ENCODE results near the gene SBF2.

SBF2 gene

GRCh38 chr11:9838961-9839360 is 455.1 kb downstream of the SBF2 start:
- DNase-seq, result no peak

DNA sequence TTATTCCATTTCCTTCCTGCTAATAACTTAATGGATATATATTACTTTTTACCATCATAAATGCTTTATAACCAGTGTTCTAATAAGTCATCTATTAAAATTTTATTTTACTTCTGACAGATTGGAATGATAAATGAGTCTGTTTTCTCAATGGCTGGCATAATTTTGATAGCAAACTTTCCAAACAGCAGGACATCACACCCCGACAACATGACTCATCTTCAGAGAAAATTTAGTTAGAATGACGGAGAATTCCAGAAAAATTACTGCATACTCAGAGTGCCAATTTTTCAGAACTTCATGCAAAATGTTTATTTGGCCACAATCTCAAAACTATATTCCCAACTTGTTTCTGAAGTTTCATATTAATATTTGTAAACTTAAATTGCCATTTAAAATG is 455.8 kb downstream of the SBF2 start:
- DNase-seq, result no peak

- no peak for DNase-seq
Measured at GRCh38 chr11:9834291-9834690, 459.7 kb downstream of the SBF2 start.

DNA sequence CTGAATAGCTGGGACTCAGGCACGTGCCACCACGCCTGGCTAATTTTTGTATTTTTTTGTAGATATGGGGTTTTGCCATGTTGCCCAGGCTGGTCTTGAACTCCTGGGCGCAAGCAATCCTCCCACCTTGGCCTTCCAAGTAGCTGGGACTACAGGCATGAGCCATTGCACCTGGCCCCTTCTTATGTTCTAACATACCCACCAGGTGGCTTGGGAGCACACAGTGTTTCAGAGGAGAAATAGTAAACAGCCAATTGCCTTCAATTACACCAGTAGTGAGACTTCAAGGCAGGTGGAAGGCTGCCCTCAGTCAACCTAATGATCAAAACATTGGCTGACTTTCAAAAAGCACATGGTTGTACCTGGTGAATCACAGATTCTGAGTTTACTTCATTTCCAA is 462.9 kb downstream of the SBF2 start:
- DNase-seq, result no peak

- no peak for DNase-seq
Measured at GRCh38 chr11:9827708-9828107, 466.3 kb downstream of the SBF2 start.

- no peak for DNase-seq
Measured at GRCh38 chr11:9826390-9826789, 467.6 kb downstream of the SBF2 start.

GRCh38 chr11:9825895-9826294 is 468.1 kb downstream of the SBF2 start:
- no peak for DNase-seq

DNA sequence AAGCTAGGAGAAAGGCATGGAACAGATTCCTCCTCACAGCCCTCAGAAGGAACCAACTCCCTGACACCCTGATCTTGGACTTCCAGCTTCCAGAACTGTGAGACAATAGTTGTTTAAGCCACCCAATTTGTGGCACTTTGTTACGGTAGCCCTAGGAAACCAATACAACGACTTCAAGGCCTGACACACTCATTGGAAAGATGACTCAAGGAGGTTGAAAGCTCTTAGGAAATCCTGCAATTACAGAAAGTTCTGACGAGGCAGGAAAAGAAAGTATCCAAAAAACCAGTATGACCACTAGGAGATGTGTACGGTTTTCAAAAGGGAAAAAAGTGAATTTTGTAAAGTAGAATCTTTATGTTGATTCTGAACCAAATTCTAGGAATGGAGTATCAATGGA is 468.7 kb downstream of the SBF2 start:
- no peak for DNase-seq

DNA sequence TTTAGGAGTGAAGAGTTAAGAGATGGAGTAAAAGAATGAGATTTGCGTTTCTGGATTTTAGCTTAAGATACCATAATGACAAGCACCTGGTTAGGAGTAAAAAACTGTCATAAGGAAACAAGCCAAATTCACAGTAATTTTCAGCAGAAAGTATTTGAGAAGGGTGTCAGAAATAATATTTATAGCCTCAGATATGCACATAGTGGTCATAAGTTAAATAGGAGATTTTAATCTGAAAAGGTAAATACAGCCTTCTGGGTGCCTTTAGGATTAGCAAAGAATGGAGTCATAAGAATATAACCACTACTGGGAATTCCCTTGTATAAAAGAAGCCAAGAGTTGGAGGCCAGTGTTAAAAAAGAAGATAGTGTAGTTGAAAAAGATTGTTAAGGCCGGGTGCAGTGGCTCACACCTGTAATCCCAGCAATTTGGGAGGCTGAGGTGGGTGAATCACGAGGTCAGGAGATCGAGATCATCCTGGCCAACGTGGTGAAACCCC is 470.1 kb downstream of the SBF2 start:
- no peak for DNase-seq

- no peak for DNase-seq
Measured at GRCh38 chr11:9823439-9823838, 470.6 kb downstream of the SBF2 start.

- DNase-seq, result no peak
Measured at GRCh38 chr11:9821008-9821752, 472.8 kb downstream of the SBF2 start.

DNA sequence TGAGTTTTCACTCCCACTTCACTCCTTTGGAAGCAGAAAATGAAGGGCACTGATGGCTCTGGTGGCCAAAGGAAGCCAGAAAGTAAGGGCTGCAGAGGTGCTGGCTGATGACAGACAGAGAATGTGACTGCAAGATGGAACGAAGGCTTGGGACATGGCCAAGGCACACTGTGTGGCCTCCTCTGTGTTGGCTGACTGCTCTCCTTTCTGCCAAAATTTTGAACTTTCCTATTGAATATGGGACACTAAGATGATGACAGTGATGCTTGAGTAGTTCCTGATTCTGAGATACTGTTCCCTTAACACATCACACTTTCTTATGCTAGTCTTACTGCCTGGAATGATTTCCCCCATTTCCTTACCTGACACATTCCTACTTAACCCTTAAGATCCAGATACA is 473.8 kb downstream of the SBF2 start:
- DNase-seq, result no peak

GRCh38 chr11:9817191-9817590 is 476.8 kb downstream of the SBF2 start:
- DNase-seq, result no peak

DNA sequence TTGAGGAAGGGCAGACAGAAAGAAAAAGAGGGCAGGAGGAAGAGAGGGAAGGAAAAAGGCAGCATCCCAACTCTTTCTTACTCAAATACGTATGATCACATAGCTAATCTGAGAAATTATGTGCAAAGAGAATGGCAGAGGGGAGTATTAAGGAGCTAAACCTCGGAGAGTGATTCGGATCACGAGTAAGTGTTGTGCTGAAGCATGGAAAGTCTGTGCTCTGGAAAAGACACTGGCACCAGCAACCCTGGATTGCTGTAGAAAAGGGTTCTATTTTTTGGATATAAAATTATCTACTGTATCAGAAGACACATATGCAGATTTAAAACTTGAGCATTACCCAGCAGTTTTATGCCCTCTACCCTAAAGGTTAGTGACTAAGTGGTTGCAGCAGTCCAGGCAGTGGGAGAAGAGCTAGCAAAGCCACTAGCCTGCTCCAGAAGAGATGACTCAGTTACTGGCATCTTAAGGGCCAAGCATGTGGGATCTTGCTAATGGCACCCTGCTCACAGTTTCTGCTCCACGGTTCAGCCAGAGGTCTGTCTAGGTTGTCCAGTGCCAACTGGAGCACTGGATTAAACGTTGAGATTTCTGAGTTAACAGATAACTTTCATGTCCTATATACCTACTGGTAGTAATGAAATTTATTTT is 478.4 kb downstream of the SBF2 start:
- DNase-seq, result no peak

DNA sequence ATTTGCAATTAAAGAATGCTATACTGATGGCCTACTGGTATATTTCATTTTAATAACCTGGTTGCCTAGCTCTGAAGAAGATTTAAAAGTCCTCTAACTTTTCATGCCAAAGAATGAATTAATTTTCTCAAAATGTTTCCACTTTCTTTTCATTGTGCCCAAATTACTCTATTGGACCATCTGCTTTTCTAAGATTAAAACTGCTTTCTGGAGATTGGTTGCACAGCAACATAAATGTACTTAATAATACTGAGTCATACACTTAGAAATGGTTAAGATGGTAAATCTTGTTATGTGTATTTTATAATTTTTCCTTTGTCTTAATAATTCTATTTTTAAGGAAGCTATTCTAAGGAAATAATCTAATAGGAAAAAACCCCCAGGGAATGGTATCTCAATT is 479.9 kb downstream of the SBF2 start:
- DNase-seq, result no peak

- DNase-seq, result no peak
Measured at GRCh38 chr11:9808943-9809342, 485.1 kb downstream of the SBF2 start.

DNA sequence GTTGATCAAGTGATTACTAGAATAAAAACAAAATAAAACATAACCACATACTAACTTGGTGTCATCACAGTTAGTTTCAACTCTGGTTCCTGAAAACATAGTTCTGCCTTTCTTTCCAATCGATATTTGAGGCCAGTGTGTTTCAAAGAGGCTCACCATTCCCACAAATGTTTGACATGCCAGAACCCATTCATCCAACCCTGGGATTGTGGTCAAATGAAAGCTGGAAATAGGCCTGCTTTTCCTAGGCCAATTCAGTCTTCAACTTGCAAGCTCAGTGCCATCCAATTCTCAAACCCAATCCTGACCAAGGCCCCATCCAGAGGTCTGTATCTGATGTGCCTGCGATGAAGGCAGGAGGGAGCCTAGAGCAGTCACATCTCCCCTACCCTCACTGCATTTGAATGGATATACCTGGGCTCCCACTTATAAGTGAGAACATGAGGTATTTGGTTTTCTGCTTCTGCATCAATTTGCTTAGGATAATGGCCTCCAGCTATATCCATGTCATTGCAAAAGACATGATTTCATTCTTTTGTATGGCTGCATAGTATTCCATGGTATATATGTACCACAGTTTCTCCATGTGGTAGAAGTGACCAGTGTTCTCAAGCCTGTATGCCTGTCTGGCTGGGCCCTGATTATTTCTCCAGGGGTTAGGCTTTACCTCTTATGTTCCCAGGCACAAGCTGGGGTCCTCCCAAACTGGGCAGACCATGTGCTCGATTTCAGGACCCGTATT is 486.9 kb downstream of the SBF2 start:
- no peak for DNase-seq

DNA sequence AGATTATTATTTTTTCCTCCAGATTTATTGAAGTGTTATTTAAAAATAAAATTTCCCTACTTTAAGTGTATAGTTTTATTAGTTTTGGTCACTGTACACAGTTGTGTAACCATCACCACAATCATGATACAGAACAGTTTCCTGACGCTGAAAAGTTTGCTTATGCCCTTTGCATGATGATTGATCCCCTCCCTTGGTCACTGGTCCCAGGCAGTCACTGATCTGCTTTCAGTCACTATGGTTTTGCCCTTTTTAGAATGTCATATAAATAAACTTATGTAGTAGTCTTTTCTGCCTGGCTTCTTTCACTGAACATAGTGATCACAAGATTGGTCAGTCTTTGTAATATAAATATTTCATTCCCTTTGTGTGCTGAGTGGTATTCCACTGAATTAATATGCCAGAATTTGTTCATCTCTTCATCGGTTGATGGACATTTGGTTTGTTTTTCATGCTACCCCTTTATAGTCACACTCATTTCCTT is 489.6 kb downstream of the SBF2 start:
- DNase-seq, result no peak

DNA sequence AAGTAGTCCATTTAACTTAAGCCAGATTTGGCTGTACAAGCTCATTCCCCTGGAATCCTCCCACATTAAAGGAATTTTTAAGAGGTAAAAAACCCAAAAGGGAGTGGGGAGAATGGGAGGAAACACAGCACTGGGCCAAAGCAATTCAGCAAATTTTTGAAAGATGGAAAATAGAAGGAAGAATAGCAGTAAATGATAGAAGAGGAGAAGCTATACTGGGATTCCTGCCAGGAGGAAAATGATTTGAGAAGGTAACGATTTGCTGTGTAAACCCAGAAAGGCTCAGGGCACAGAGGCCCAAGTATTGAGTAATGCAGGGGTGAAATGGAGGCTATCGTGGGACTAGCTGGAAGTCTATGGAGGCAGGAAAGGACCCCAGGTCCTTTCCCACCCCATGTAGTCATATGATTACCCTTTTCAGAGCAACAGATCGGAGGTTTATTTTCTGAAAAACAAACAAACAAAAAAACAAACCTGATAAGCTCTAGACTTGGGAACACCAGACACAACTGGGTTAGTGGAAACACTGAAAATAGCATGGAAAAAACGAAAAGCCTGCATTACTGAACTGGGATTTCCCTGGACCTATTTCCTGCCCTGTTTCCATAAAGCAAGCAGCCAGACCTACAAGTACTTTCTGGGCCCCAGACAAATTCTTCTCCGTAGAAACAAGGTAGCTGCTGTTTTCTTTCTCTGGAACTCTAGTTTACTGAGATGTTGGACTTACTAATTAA is 490.2 kb downstream of the SBF2 start:
- DNase-seq, result no peak

DNA sequence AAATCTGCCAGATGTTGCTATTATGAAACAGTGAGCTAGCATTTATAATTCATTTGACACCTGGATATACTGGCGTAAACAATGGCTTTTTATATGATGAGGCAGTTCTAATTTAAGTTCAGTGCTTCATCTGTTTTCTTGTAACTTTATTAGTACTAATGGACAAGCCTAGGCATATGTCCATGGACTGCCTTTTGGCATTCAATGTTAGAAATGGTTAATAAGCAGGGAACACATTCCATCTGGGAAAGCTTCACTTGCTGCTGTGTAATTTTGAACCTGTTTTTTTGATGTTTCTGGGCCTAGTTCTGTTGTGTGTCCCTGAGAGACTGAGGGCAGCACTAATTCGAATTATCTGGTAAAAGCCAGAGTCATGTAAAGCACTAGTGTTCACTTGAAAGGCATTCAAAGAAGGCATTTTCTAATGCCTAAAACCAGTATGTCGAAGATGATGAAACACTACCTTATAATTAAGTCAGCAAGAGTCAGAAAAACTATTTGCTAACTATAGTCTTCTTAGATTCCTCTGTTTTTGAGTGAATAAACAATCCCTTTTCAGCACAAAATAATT is 491.6 kb downstream of the SBF2 start:
- DNase-seq, result no peak

DNA sequence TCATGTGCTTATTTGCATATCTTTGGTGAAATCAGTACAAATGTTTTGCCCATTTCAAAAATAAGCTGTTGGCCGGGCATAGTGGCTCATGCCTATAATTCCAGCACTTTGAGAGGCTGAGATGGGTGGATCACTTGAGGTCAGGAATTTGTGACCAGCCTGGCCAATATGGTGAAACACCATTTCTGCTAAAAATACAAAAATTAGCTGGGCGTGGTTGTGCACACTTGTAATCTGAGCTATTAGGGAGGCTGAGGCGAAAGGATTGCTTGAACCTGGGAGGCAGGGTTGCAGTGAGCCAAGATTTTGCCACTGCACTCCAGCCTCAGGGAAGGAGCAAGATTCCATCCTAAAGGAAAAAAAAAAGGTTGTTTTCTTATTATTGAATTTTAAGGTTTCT is 494.1 kb downstream of the SBF2 start:
- no peak for DNase-seq

- no peak for DNase-seq
Measured at GRCh38 chr11:9797300-9797699, 496.7 kb downstream of the SBF2 start.

GRCh38 chr11:9796854-9797253 is 497.2 kb downstream of the SBF2 start:
- DNase-seq, result no peak
